Fibroblast of pulmonary artery (primary cell): ENCODE data around the gene DDX47.

Source experiments
- DNase-seq: peaks from one replicate; pipeline ENCODE4 v3.0.0-alpha.2; 2010; ENCODE audit warnings: low read depth
- H3K4me3 ChIP-seq: replicated peaks from 2 replicates; pipeline ENCODE4 v1.5.1; 2011; ENCODE audit warnings: low read depth, mild to moderate bottlenecking, control low read depth, low read length, moderate library complexity
- CTCF ChIP-seq: IDR thresholded peaks from 2 replicates; pipeline ENCODE4 v1.5.1; 2011; ENCODE audit warnings: mild to moderate bottlenecking, control low read depth, low read length, inconsistent platforms; ENCODE audit errors: missing control alignments

DDX47 gene

GRCh38 chr12:12813120-12814101 is at the start of gene DDX47:
Gene DDX47, plus strand, starts transcription at chr12:12813346. Its CDS starts 22 bp downstream, at chr12:12813368.
- DNase-seq, result peak; percentile 92
- peak within 1 kb of the TSS; percentile 94 for H3K4me3 ChIP-seq
- TF ChIP-seq CTCF, result peak; percentile 87

GRCh38 chr12:12764824-12765223 is 48.3 kb upstream of the DDX47 start:
- no peak overlapping the region for H3K4me3 ChIP-seq
- TF ChIP-seq CTCF, result no peak
- DNase-seq, result no peak

GRCh38 chr12:12770262-12770661 is 42.9 kb upstream of the DDX47 start:
- no peak overlapping the region for H3K4me3 ChIP-seq
- no peak for DNase-seq
- no peak for TF ChIP-seq CTCF

- H3K4me3 ChIP-seq, result no peak overlapping the region
- no peak for DNase-seq
- TF ChIP-seq CTCF, result no peak
Observed at GRCh38 chr12:12774791-12775190, 38.4 kb upstream of the DDX47 start.

GRCh38 chr12:12776261-12776660 is 36.9 kb upstream of the DDX47 start:
- no peak for TF ChIP-seq CTCF
- DNase-seq, result peak; percentile 64
- no peak overlapping the region for H3K4me3 ChIP-seq

GRCh38 chr12:12777092-12777491 is 36.1 kb upstream of the DDX47 start:
- no peak for TF ChIP-seq CTCF
- H3K4me3 ChIP-seq, result no peak overlapping the region

More at GRCh38 chr12:12777092-12777491, 36.1 kb upstream of the DDX47 start:
- no peak for DNase-seq
